MM.1S (cell line): ENCODE data around the gene SLC1A2.

Experiments used
- DNase-seq: peaks from one replicate; pipeline ENCODE4 v3.0.0-alpha.2; 2015
- H2AFZ ChIP-seq: fragments of 300-600 bp; sonication (generic); 2 replicates; pipeline ENCODE4 v1.6.0; 2016; ENCODE audit warnings: antibody characterized with exemption, low read length
- H3F3A ChIP-seq: fragments of 300-600 bp; sonication (generic); 2 replicates; pipeline ENCODE4 v1.6.1; 2016; ENCODE audit warnings: mild to moderate bottlenecking, antibody characterized with exemption, low read length, moderate library complexity, mixed read lengths; ENCODE audit not compliant: insufficient read depth
- H3K27ac ChIP-seq: fragments of 300-600 bp; sonication (generic); 2 replicates; pipeline ENCODE4 v1.5.1; 2016; ENCODE audit warnings: mild to moderate bottlenecking, low read length
- H3K27me3 ChIP-seq: fragments of 300-600 bp; sonication (generic); replicated peaks from 2 replicates; pipeline ENCODE4 v1.6.0; 2016; ENCODE audit warnings: low read length; ENCODE audit not compliant: insufficient read depth
- H3K36me3 ChIP-seq: fragments of 300-600 bp; sonication (generic); replicated peaks from 2 replicates; pipeline ENCODE4 v1.6.1; 2016; ENCODE audit warnings: mild to moderate bottlenecking, low read length, mixed read lengths; ENCODE audit not compliant: insufficient read depth
- H3K4me1 ChIP-seq: fragments of 300-600 bp; sonication (generic); 2 replicates; pipeline ENCODE4 v1.6.1; 2016; ENCODE audit warnings: low read length, mixed read lengths
- H3K4me2 ChIP-seq: fragments of 300-600 bp; sonication (generic); 2 replicates; pipeline ENCODE4 v1.6.0; 2016; ENCODE audit warnings: low read depth, low read length
- H3K4me3 ChIP-seq: fragments of 300-600 bp; sonication (generic); 2 replicates; pipeline ENCODE4 v1.5.1; 2016; ENCODE audit warnings: low read length, mixed read lengths
- H3K79me2 ChIP-seq: fragments of 300-600 bp; sonication (generic); 2 replicates; pipeline ENCODE4 v1.6.1; 2016; ENCODE audit warnings: mixed run types, low read length, mixed read lengths
- H3K9ac ChIP-seq: fragments of 300-600 bp; sonication (generic); 2 replicates; pipeline ENCODE4 v1.6.1; 2016; ENCODE audit warnings: low read length, mixed read lengths
- H3K9me2 ChIP-seq: fragments of 300-600 bp; sonication (generic); replicated peaks from 2 replicates; pipeline ENCODE4 v1.6.1; 2016; ENCODE audit warnings: mild to moderate bottlenecking, low read length, mixed read lengths; ENCODE audit not compliant: insufficient read depth
- H3K9me3 ChIP-seq: fragments of 300-600 bp; sonication (generic); replicated peaks from 2 replicates; pipeline ENCODE4 v1.6.1; 2016; ENCODE audit warnings: mild to moderate bottlenecking, low read length, mixed read lengths; ENCODE audit not compliant: insufficient read depth
- H4K20me1 ChIP-seq: fragments of 300-600 bp; sonication (generic); 2 replicates; pipeline ENCODE4 v1.6.1; 2016; ENCODE audit warnings: mild to moderate bottlenecking, low read length, moderate library complexity, mixed read lengths; ENCODE audit not compliant: insufficient read depth
- EZH2 ChIP-seq: fragments of 300-600 bp; sonication (generic); optimal IDR thresholded peaks from 2 replicates; pipeline ENCODE3; 2017; ENCODE audit warnings: low read depth, mild to moderate bottlenecking, antibody characterized with exemption, low read length, mixed read lengths
- EZH2phosphoT487 ChIP-seq: fragments of 300-600 bp; sonication (generic); IDR thresholded peaks from 2 replicates; pipeline ENCODE4 v1.6.1; 2018; ENCODE audit warnings: antibody characterized with exemption, low read length
- TF ChIP-seq, protein P1 (sequence below): fragments of 300-600 bp; sonication (generic); IDR thresholded peaks from 2 replicates; pipeline ENCODE4 v1.5.1; 2016; ENCODE audit warnings: antibody characterized with exemption, low read length, mixed read lengths

Gene SLC1A2

DNA sequence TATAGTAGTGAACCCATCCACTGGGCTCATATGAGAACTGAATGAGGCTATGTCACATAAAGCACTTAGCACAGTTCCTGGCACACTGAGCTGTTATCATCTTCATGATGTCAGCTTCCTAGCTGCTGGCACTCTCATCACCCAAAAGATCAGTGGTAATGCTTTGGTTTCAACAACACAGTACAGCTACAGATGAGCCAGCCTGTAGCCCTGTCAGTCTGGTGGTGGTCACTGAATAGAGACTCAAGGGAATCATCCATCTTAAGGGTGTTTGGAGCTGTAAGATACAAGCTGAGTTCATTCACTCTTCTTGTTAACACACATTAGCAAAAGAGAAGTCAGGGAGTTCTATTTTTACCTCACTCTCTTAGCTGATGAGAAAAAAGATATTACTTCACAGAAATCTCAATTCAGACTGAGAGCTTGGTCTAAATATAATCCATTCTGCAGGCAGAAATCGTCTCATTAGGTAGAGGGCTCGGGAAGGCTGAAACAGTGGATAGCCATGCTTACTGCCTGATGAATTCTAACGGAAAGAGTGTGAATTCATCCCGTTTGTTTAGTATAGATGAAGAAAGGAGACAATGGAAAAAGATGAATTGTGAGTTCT lies 6.3 kb upstream of the SLC1A2 start:
- Histone ChIP-seq H3K4me3 (no peak overlapping the region), H3K27ac (no peak overlapping the region), H3K27me3 (peaks cover 6% of the 10 kb centered on the region), H3F3A (no peaks in the 10 kb centered on the region), H3K9ac (no peak overlapping the region), H3K79me2 (no peaks in the 10 kb centered on the region), H3K9me2 (no peaks in the 10 kb centered on the region), H3K4me2 (no peak overlapping the region), H2AFZ (no peak overlapping the region), H4K20me1 (no peaks in the 10 kb centered on the region), H3K36me3 (no peaks in the 10 kb centered on the region), H3K4me1 (no peaks in the 10 kb centered on the region), H3K9me3 (no peaks in the 10 kb centered on the region)
- TF ChIP-seq, protein P1, sequence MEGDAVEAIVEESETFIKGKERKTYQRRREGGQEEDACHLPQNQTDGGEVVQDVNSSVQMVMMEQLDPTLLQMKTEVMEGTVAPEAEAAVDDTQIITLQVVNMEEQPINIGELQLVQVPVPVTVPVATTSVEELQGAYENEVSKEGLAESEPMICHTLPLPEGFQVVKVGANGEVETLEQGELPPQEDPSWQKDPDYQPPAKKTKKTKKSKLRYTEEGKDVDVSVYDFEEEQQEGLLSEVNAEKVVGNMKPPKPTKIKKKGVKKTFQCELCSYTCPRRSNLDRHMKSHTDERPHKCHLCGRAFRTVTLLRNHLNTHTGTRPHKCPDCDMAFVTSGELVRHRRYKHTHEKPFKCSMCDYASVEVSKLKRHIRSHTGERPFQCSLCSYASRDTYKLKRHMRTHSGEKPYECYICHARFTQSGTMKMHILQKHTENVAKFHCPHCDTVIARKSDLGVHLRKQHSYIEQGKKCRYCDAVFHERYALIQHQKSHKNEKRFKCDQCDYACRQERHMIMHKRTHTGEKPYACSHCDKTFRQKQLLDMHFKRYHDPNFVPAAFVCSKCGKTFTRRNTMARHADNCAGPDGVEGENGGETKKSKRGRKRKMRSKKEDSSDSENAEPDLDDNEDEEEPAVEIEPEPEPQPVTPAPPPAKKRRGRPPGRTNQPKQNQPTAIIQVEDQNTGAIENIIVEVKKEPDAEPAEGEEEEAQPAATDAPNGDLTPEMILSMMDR, result no peak
- TF ChIP-seq EZH2phosphoT487, result no peak
- no peak for TF ChIP-seq EZH2
- DNase-seq, result no peak

GRCh38 chr11:35424157-35424940 lies 5.0 kb upstream of the SLC1A2 start:
- Histone ChIP-seq H3K79me2 (no peaks in the 10 kb centered on the region), H3K36me3 (no peaks in the 10 kb centered on the region), H2AFZ (no peak overlapping the region), H3K9me3 (no peaks in the 10 kb centered on the region), H3K27me3 (peaks cover 19% of the 10 kb centered on the region), H3F3A (no peaks in the 10 kb centered on the region), H3K9me2 (no peaks in the 10 kb centered on the region), H3K27ac (no peak overlapping the region), H3K4me3 (no peak overlapping the region), H4K20me1 (no peaks in the 10 kb centered on the region), H3K9ac (no peak overlapping the region), H3K4me1 (no peaks in the 10 kb centered on the region), H3K4me2 (no peak overlapping the region)
- no peak for DNase-seq
- no peak for TF ChIP-seq EZH2
- TF ChIP-seq, protein P1, result no peak
- no peak for TF ChIP-seq EZH2phosphoT487

GRCh38 chr11:35420371-35420770 lies 1.0 kb upstream of the SLC1A2 start:
- Histone ChIP-seq H3K9me2 (no peaks in the 10 kb centered on the region), H3K27ac (no peak overlapping the region), H3K4me1 (no peaks in the 10 kb centered on the region), H3K4me2 (no peak overlapping the region), H2AFZ (no peak overlapping the region), H3K9ac (no peak overlapping the region), H4K20me1 (no peaks in the 10 kb centered on the region), H3K79me2 (no peaks in the 10 kb centered on the region), H3K4me3 (no peak overlapping the region), H3K9me3 (no peaks in the 10 kb centered on the region), H3K27me3 (peaks cover 47% of the 10 kb centered on the region), H3K36me3 (no peaks in the 10 kb centered on the region), H3F3A (no peaks in the 10 kb centered on the region)
- no peak for TF ChIP-seq EZH2
- TF ChIP-seq, protein P1, result no peak
- no peak for TF ChIP-seq EZH2phosphoT487
- no peak for DNase-seq
